ENCODE measurements around the gene YES1.

YES1 gene

GRCh38 chr18:713135-713490 lies 98.9 kb downstream of the YES1 start:
- TF ChIP-seq EZH2 (optimal IDR thresholded peaks at IDR 0.05; ENCODE audit: low read depth, low read length) = no peak
- no peak for TF ChIP-seq EZH2phosphoT487 (IDR thresholded peaks at IDR 0.05; ENCODE audit: low read length)
- TF ChIP-seq CTCF (IDR thresholded peaks at IDR 0.05; ENCODE audit: low read length) = no peak
- H3K4me3 ChIP-seq (ENCODE audit: low read length) = peak overlapping the region; percentile 63
- H3K4me2 ChIP-seq (ENCODE audit: low read depth, low read length) = peak overlapping the region; percentile 74; the same call in 1 of the 2 replicates
- H3K36me3 ChIP-seq (replicated peaks; ENCODE audit: insufficient read depth, low read length) = no peaks in the 10 kb centered on the region
- no peaks in the 10 kb centered on the region for H3K9me3 ChIP-seq (replicated peaks; ENCODE audit: insufficient read depth, low read length)
- no peak overlapping the region for H3K27ac ChIP-seq (ENCODE audit: low read length)
- peaks cover 16% of the 10 kb centered on the region for H3K79me2 ChIP-seq (ENCODE audit: low read length)
- no peaks in the 10 kb centered on the region for H3K9me2 ChIP-seq (replicated peaks; ENCODE audit: insufficient read depth, low read length)
- no peak for DNase-seq
- H3K9ac ChIP-seq (ENCODE audit: low read length) = no peak overlapping the region
- no peaks in the 10 kb centered on the region for H3F3A ChIP-seq (ENCODE audit: insufficient read depth, low read length)
- no peaks in the 10 kb centered on the region for H3K27me3 ChIP-seq (replicated peaks; ENCODE audit: insufficient read depth, low read length)
- H2AFZ ChIP-seq (ENCODE audit: low read length) = peak overlapping the region; percentile 77
- no peaks in the 10 kb centered on the region for H3K4me1 ChIP-seq (ENCODE audit: low read length)
- no peaks in the 10 kb centered on the region for H4K20me1 ChIP-seq (ENCODE audit: insufficient read depth, low read length)

DNA sequence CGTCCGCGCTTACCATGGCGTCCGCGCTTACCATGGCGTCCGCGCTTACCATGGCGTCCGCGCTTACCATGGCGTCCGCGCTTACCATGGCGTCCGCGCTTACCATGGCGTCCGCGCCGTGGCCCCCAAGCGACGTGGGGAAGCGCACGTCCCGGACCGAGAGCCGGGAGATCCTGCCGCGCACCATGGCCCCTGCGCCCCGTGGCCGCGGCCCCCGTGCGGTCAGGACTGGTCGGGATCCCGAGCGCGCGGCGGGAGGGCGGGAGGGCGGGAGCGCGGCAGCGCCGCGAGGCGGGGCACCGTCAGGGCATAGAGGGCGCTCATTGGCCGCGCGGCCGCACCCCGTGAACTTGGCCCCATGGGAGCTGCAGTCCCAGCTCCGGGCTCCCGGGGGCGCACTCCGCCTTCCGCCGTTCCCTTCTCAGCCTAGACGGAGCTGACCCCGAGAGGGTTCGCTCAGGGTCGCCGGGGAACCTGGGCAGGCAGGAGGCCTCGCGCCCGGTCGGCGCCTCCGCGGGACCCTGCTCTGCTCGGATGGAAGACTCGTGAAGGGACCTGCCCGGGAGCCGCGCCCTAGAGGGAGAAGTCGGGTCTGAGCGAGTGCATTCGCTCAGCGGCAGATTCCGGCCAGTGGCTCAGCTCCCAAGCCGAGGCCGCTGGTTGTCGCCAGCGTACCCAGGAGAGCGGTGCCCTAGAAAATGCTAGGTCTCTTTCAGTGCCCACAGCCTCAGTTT lies 99.5 kb downstream of the YES1 start, which contains the start of gene ENOSF1:
ENOSF1 (minus strand) TSS at position 230 of the 734 bp plus-strand sequence; CDS start at position 187, 43 bp downstream.
- no peak for TF ChIP-seq EZH2 (optimal IDR thresholded peaks at IDR 0.05; ENCODE audit: low read depth, low read length)
- TF ChIP-seq CTCF (IDR thresholded peaks at IDR 0.05; ENCODE audit: low read length) = peak; percentile 67
- H3K9me3 ChIP-seq (replicated peaks; ENCODE audit: insufficient read depth, low read length) = no peaks in the 10 kb centered on the region
- peak within 1 kb of the TSS; percentile 91 for H3K9ac ChIP-seq (ENCODE audit: low read length)
- no peaks in the 10 kb centered on the region for H4K20me1 ChIP-seq (ENCODE audit: insufficient read depth, low read length)
- peak within 1 kb of the TSS; percentile 90 for H3K4me3 ChIP-seq (ENCODE audit: low read length)
- peak within 1 kb of the TSS; percentile 77 for H2AFZ ChIP-seq (ENCODE audit: low read length)
- H3K36me3 ChIP-seq (replicated peaks; ENCODE audit: insufficient read depth, low read length) = no peaks in the 10 kb centered on the region
- H3K27ac ChIP-seq (ENCODE audit: low read length) = peak within 1 kb of the TSS; percentile 62; the same call in 1 of the 2 replicates
- H3K9me2 ChIP-seq (replicated peaks; ENCODE audit: insufficient read depth, low read length) = no peaks in the 10 kb centered on the region
- H3K4me2 ChIP-seq (ENCODE audit: low read depth, low read length) = peak within 1 kb of the TSS; percentile 98
- DNase-seq = peak; percentile 85
- H3K4me1 ChIP-seq (ENCODE audit: low read length) = no peaks in the 10 kb centered on the region
- H3K79me2 ChIP-seq (ENCODE audit: low read length) = peaks cover 16% of the 10 kb centered on the region
- H3F3A ChIP-seq (ENCODE audit: insufficient read depth, low read length) = no peaks in the 10 kb centered on the region
- no peaks in the 10 kb centered on the region for H3K27me3 ChIP-seq (replicated peaks; ENCODE audit: insufficient read depth, low read length)

DNA sequence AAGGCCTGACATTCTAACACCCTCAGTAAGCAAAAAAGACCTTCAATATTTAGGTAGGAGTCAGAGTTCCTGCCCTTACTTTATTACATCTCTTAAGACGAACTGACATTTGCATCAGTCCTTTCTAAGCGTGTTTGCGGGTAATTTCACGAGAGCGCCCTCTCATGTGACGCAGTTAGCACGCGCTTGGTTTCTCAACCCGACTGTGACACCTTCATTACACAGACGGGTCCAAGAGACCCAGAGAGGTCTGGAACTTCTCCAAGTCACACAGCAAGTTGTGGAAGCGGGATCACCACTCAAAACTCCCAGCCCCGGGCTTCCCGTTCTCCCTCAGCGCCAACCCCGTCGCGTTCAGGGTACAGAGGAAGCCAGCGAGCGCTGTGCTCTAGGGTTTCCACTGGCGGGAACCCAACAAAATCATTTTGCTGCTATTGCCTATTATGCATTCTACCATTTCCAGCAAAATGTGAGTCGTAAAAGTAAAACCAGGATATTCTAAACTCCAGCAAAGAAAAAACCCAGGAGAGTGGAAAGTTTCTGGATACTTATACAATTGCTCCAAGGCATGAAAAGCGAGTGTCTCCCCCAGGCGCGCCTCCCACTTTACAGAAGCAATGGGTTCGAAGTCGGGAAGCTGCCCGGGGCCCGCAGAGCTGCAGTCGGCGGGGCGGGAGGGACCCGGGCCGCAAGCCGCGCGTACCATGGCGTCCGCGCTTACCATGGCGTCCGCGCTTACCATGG lies 100.2 kb downstream of the YES1 start:
- H3K9ac ChIP-seq (ENCODE audit: low read length) = peak overlapping the region; percentile 91
- no peaks in the 10 kb centered on the region for H3K27me3 ChIP-seq (replicated peaks; ENCODE audit: insufficient read depth, low read length)
- DNase-seq = peak; percentile 87
- no peaks in the 10 kb centered on the region for H3K9me2 ChIP-seq (replicated peaks; ENCODE audit: insufficient read depth, low read length)
- H2AFZ ChIP-seq (ENCODE audit: low read length) = peak overlapping the region; percentile 77
- peaks cover 16% of the 10 kb centered on the region for H3K79me2 ChIP-seq (ENCODE audit: low read length)
- peak overlapping the region; percentile 90 for H3K4me3 ChIP-seq (ENCODE audit: low read length)
- H3K4me1 ChIP-seq (ENCODE audit: low read length) = no peaks in the 10 kb centered on the region
- no peaks in the 10 kb centered on the region for H3F3A ChIP-seq (ENCODE audit: insufficient read depth, low read length)
- peak overlapping the region; percentile 98 for H3K4me2 ChIP-seq (ENCODE audit: low read depth, low read length)
- peak overlapping the region; percentile 62; the same call in 1 of the 2 replicates for H3K27ac ChIP-seq (ENCODE audit: low read length)
- TF ChIP-seq EZH2 (optimal IDR thresholded peaks at IDR 0.05; ENCODE audit: low read depth, low read length) = no peak
- TF ChIP-seq CTCF (IDR thresholded peaks at IDR 0.05; ENCODE audit: low read length) = peak; percentile 33
- H3K9me3 ChIP-seq (replicated peaks; ENCODE audit: insufficient read depth, low read length) = no peaks in the 10 kb centered on the region
- H3K36me3 ChIP-seq (replicated peaks; ENCODE audit: insufficient read depth, low read length) = no peaks in the 10 kb centered on the region
- no peaks in the 10 kb centered on the region for H4K20me1 ChIP-seq (ENCODE audit: insufficient read depth, low read length)

Measured in MM.1S (cell line).